GM12875 (cell line): ENCODE data around the gene EXTL1.

Source experiments
- H3K4me3 ChIP-seq: one replicate; pipeline ENCODE4 v1.5.1; 2011; ENCODE audit warnings: low read depth, low read length, control low read depth
- CTCF ChIP-seq: IDR thresholded peaks from 2 replicates; pipeline ENCODE4 v1.5.1; 2011; ENCODE audit warnings: low read depth, mild to moderate bottlenecking, control low read depth, inconsistent platforms, low read length, moderate library complexity, borderline replicate concordance; ENCODE audit not compliant: insufficient read depth

The EXTL1 gene

GRCh38 chr1:26045722-26046245 is 24.2 kb downstream of the EXTL1 start, which contains the start of gene SLC30A2:
SLC30A2 (minus strand) TSS chr1:26046118; CDS start chr1:26045896, 222 bp downstream.
- H3K4me3 ChIP-seq, result no peak within 1 kb of the TSS
- TF ChIP-seq CTCF, result no peak

GRCh38 chr1:26046246-26047095 is 24.9 kb downstream of the EXTL1 start:
- no peak overlapping the region for H3K4me3 ChIP-seq

DNA sequence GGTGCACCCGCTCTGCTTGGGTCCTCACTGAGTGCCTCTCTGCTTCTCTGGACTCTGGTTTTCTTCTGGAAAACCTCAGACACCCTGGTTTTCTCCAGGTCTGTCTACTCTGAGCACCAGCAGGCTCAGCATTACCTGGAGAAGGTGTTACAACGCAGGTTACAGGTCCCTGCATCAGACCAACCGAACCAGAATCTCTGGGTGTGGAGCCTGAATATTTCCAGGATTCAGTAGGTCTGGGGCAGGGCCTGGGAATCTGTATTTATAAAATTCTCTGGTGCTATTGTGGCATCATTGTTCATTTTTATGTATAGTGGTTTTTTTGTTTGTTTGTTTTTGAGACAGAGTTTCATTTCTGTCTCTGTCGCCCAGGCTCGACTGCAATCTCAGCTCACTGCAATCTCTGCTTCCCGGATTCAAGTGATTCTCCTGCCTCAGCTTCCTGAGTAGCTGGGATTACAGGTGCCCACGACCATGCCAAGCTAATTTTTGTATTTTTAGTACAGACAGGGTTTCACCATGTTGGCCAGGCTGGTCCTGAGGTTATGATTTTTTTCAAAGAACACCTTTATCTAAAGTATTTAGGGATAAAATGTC is 25.8 kb downstream of the EXTL1 start:
- TF ChIP-seq CTCF, result no peak
- H3K4me3 ChIP-seq, result no peak overlapping the region

More at GRCh38 chr1:26046246-26047095, 24.9 kb downstream of the EXTL1 start:
- no peak for TF ChIP-seq CTCF

DNA sequence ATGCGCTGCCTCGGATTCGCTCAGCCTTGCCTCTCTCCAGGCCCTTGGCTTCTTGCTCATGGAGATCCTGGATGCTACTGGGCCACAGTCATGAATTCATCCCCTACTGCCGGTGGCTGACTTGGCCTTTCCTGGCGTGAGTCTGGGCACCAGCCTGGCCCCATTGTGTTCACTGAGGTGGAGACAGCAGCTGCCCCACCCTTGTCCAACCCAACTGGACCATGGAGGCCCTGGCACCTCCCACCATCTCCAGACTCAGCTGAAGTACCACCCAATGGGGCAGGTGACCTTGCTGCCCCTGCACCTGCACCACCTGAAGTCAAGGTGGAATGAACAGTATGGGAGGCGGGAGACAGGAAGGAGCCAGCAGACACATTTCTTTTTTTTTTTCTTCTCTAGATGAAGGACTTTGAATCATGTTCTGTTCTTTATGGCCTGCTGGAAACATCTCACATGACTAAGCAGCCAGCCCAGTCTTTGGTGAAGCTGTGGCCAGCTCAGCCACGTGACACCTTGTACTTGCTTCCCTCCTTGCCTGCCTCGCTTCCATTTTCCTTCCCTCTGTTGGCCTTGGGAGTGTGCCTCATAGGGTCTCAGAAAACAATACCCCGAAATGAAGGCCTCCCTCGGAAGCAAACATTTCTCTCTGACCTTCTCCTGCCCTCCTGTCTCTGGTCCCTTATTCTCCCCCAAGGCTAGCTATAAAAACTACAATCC is 28.1 kb downstream of the EXTL1 start:
- H3K4me3 ChIP-seq, result no peak overlapping the region
- no peak for TF ChIP-seq CTCF

- H3K4me3 ChIP-seq, result no peak overlapping the region
Measured at GRCh38 chr1:26050248-26050640, 28.7 kb downstream of the EXTL1 start.

More at GRCh38 chr1:26050248-26050640, 28.7 kb downstream of the EXTL1 start:
- TF ChIP-seq CTCF, result no peak
